Mesenchymal stem cell (in vitro differentiated cells and primary cell): ENCODE measurements around the gene VPS4A.

ENCODE experiments used
- DNase-seq: peaks from one replicate; pipeline ENCODE4 v3.0.0-alpha.2; 2013
- H2AFZ ChIP-seq: one replicate; pipeline ENCODE4 v1.6.1; 2013; ENCODE audit warnings: low read depth, mild to moderate bottlenecking, control low read depth, inconsistent platforms, low read length, moderate library complexity
- H2AK5ac ChIP-seq: 2 replicates; pipeline ENCODE4 v1.6.1; 2013; ENCODE audit warnings: low read length, moderate library complexity, mild to moderate bottlenecking, inconsistent platforms; ENCODE audit not compliant: severe bottlenecking
- H2BK120ac ChIP-seq: one replicate; pipeline ENCODE4 v1.6.1; 2013; ENCODE audit warnings: low read depth, mild to moderate bottlenecking, inconsistent platforms, low read length, moderate library complexity
- H2BK12ac ChIP-seq, 2 experiments: one replicate each; pipeline ENCODE4 v1.6.1; 2013; ENCODE audit warnings: inconsistent platforms in 2 of 2, low read length in 2 of 2, mild to moderate bottlenecking in 2 of 2, moderate library complexity in 2 of 2, control low read depth in 1 of 2
- H2BK15ac ChIP-seq: one replicate; pipeline ENCODE4 v1.6.1; 2013; ENCODE audit warnings: mild to moderate bottlenecking, low read depth, inconsistent platforms; ENCODE audit not compliant: poor library complexity, severe bottlenecking
- H2BK5ac ChIP-seq: 2 replicates; pipeline ENCODE4 v1.6.1; 2013; ENCODE audit warnings: low read depth, mild to moderate bottlenecking, low read length, control low read depth, inconsistent platforms; ENCODE audit not compliant: poor library complexity, severe bottlenecking
- H3K14ac ChIP-seq, 2 experiments: one replicate each; pipeline ENCODE4 v1.6.1; 2013; ENCODE audit warnings: inconsistent platforms in 2 of 2, low read length in 2 of 2, control low read depth in 1 of 2, mild to moderate bottlenecking in 1 of 2, moderate library complexity in 1 of 2
- H3K18ac ChIP-seq, 2 experiments: one replicate each; pipeline ENCODE4 v1.6.1; 2013; ENCODE audit warnings: inconsistent platforms in 2 of 2, low read length in 2 of 2, control low read depth in 1 of 2, low read depth in 1 of 2, mild to moderate bottlenecking in 1 of 2
- H3K23ac ChIP-seq, 2 experiments: one replicate each; pipeline ENCODE4 v1.6.1; 2013; ENCODE audit warnings: inconsistent platforms in 2 of 2, low read length in 2 of 2, mild to moderate bottlenecking in 2 of 2, moderate library complexity in 2 of 2, control low read depth in 1 of 2
- H3K27ac ChIP-seq: 2 replicates; pipeline ENCODE4 v1.5.1; 2013; ENCODE audit warnings: mild to moderate bottlenecking, moderate library complexity, low read length, control low read depth, inconsistent platforms; ENCODE audit not compliant: poor library complexity, severe bottlenecking
- H3K27me3 ChIP-seq, 2 experiments: 2 replicates each; pipeline versions ENCODE4 v1.6.1 to v1.7.0; 2013; ENCODE audit warnings: low read length in 2 of 2, mild to moderate bottlenecking in 2 of 2, moderate library complexity in 2 of 2, control low read depth in 1 of 2, inconsistent platforms in 1 of 2; ENCODE audit not compliant: control insufficient read depth in 1 of 2, insufficient read depth in 1 of 2
- H3K36me3 ChIP-seq, 2 experiments: 2 replicates each; pipeline versions ENCODE4 v1.6.1 to v1.7.0; 2013; ENCODE audit warnings: low read length in 2 of 2, control low read depth in 1 of 2, inconsistent platforms in 1 of 2, low read depth in 1 of 2, mild to moderate bottlenecking in 1 of 2; ENCODE audit not compliant: insufficient read depth in 2 of 2, control insufficient read depth in 1 of 2
- H3K4ac ChIP-seq, 2 experiments: one replicate each; pipeline ENCODE4 v1.6.1; 2013; ENCODE audit warnings: inconsistent platforms in 2 of 2, low read length in 2 of 2, mild to moderate bottlenecking in 2 of 2, moderate library complexity in 2 of 2, control low read depth in 1 of 2, low read depth in 1 of 2
- H3K4me1 ChIP-seq: 2 replicates; pipeline ENCODE4 v1.6.1; 2013; ENCODE audit warnings: low read depth, low read length, control low read depth; ENCODE audit not compliant: control insufficient read depth, insufficient read depth
- H3K4me2 ChIP-seq: 2 replicates; pipeline ENCODE4 v1.6.1; 2013; ENCODE audit warnings: low read length, mild to moderate bottlenecking, inconsistent platforms; ENCODE audit not compliant: poor library complexity, severe bottlenecking
- H3K4me3 ChIP-seq, 2 experiments: 2 replicates each; pipeline versions ENCODE4 v1.5.1 to v1.7.0; 2013; ENCODE audit warnings: low read length in 2 of 2, mild to moderate bottlenecking in 2 of 2, control low read depth in 1 of 2, low read depth in 1 of 2; ENCODE audit not compliant: insufficient read depth in 1 of 2
- H3K79me1 ChIP-seq: replicated peaks from 2 replicates; pipeline ENCODE4 v1.6.1; 2013; ENCODE audit warnings: mild to moderate bottlenecking, control low read depth, low read length, inconsistent platforms; ENCODE audit not compliant: poor library complexity, severe bottlenecking
- H3K9ac ChIP-seq: 2 replicates; pipeline ENCODE4 v1.7.0; 2013; ENCODE audit warnings: mild to moderate bottlenecking, low read length, moderate library complexity
- H3K9me3 ChIP-seq: 2 replicates; pipeline ENCODE4 v1.7.0; 2013; ENCODE audit warnings: mild to moderate bottlenecking, low read length; ENCODE audit not compliant: control insufficient read depth
- H4K8ac ChIP-seq: one replicate; pipeline ENCODE4 v1.6.1; 2013; ENCODE audit warnings: inconsistent platforms, mild to moderate bottlenecking, low read length, moderate library complexity
- H4K91ac ChIP-seq: one replicate; pipeline ENCODE4 v1.6.1; 2013; ENCODE audit warnings: mild to moderate bottlenecking, low read length, inconsistent platforms
- whole genome bisulfite sequencing: methylation state at CpG from one replicate; pipeline ENCODE4 v1.1.7; 2013; ENCODE audit warnings: mixed read lengths; 5-methylcytosine and 5-hydroxymethylcytosine counted together

VPS4A gene

DNA sequence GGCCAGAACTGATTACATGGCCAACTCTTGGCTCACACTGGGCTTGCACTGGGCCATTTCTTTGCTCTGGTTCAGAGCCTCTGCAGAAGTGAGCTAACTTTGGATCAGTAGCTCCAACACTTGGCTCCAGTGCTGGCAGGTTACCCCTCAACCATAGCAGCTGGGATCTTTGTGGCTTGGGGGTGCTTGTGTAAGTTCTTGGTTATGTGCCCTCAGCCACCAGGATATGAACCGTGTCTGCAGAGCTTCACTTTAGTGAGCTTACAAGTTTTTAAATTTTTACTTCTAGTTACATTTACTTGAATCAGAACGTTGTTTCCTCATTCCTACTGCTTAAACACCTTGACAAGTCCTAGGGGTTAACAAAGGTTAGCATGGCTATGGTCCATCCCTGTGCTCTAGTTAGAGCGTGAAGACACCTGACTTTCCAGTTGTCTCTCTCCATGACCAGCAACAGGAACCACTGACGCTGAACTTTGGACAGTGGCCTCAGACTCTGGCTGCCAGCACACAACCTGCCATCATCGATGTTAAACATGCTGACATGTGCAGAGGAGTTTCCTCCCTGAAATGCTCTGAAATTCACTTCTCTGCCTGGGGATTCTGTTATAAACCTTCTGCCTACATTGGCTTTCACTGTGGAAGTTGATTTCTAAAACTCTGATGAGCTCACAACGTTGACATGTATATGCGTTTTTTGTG, 15.2 kb downstream of the VPS4A start:
- Histone ChIP-seq H2AFZ (no peak overlapping the region), H2AK5ac (no peak overlapping the region), H3K4ac (no peak overlapping the region), H3K79me1 (peaks cover 20% of the 10 kb centered on the region), H3K27me3 (no peaks in the 10 kb centered on the region), H3K36me3 (peaks cover 53 to 72% of the 10 kb centered on the region in 2 experiments), H3K27ac (peak overlapping the region; percentile 31), H4K91ac (no peak overlapping the region), H3K14ac (no peak overlapping the region), H2BK12ac (no peak overlapping the region), H3K9me3 (no peaks in the 10 kb centered on the region), H4K8ac (no peak overlapping the region), H2BK5ac (no peak overlapping the region), H3K4me3 (no peak overlapping the region), H2BK120ac (no peak overlapping the region), H3K4me2 (no peak overlapping the region), H3K4me1 (peaks cover 35% of the 10 kb centered on the region), H3K9ac (peak overlapping the region; percentile 17), H3K18ac (no peak overlapping the region), H3K23ac (peak overlapping the region in 1 of 2 experiments; percentile 73), H2BK15ac (no peak overlapping the region)
- DNase-seq = no peak
- 83% methylated on average over 7 of the region's 7 CpGs for WGBS

DNA sequence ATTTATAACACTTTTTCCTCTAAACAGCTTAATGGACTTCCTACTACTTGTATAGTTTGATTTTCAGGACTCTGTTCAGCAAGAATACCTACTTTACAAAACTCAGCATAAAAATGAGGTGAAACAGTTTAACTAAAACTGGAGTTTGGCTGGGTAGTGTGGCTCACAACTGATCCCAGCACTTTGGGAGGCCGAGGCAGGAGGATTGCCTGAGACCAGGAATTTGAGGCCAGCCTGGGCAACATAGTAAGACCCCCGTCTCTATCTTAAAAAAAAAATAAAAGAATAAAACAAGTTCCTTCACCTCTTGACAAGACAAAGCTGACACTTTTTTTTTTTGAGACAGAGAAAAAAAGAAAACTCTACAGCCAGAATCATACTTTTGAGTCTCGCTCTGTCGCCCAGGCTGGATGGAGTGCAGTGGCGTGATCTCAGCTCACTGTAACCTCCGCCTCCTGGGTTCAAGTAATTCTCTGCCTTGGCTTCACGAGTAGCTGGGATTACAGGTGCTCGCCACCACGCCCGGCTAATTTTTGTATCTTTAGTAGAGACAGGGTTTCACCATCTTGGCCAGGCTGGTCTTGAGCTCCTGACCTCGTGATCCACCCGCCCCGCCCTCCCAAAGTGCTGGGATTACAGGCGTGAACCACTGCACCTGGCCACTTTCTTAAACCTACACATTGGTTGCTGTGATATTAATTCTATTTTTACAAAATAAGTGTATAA, 16.6 kb downstream of the VPS4A start:
- H4K91ac ChIP-seq = no peak overlapping the region
- H3K4me2 ChIP-seq = no peak overlapping the region
- DNase-seq = no peak
- peak overlapping the region; percentile 36 for H3K9ac ChIP-seq
- no peak overlapping the region for H3K14ac ChIP-seq
- H2AFZ ChIP-seq = no peak overlapping the region
- no peak overlapping the region for H3K27ac ChIP-seq
- H2BK12ac ChIP-seq = no peak overlapping the region
- H3K4me3 ChIP-seq = peak overlapping the region in 1 of 2 experiments; percentile 90
- H4K8ac ChIP-seq = no peak overlapping the region
- H2BK120ac ChIP-seq = no peak overlapping the region
- H3K23ac ChIP-seq = no peak overlapping the region
- no peak overlapping the region for H2BK5ac ChIP-seq
- H3K4me1 ChIP-seq = peaks cover 35% of the 10 kb centered on the region
- H3K18ac ChIP-seq = no peak overlapping the region
- H3K36me3 ChIP-seq = peaks cover 50 to 70% of the 10 kb centered on the region in 2 experiments
- WGBS = 98% methylated on average over 13 of the region's 14 CpGs
- no peaks in the 10 kb centered on the region for H3K27me3 ChIP-seq
- H2AK5ac ChIP-seq = no peak overlapping the region
- no peak overlapping the region for H3K4ac ChIP-seq
- no peaks in the 10 kb centered on the region for H3K9me3 ChIP-seq
- peaks cover 15% of the 10 kb centered on the region for H3K79me1 ChIP-seq
- no peak overlapping the region for H2BK15ac ChIP-seq

- no peak overlapping the region for H3K4ac ChIP-seq
- WGBS = 78% methylated on average over 10 of the region's 10 CpGs
- no peak overlapping the region for H4K91ac ChIP-seq
- no peak overlapping the region for H3K23ac ChIP-seq
- H3K14ac ChIP-seq = no peak overlapping the region
- H3K4me2 ChIP-seq = peak overlapping the region; percentile 87
- H2AK5ac ChIP-seq = no peak overlapping the region
- H2BK120ac ChIP-seq = no peak overlapping the region
- H2BK5ac ChIP-seq = no peak overlapping the region
- H3K27me3 ChIP-seq = no peaks in the 10 kb centered on the region
- peak overlapping the region; percentile 2 for H3K27ac ChIP-seq
- no peak overlapping the region for H2BK12ac ChIP-seq
- H3K79me1 ChIP-seq = peaks cover 14% of the 10 kb centered on the region
- no peak for DNase-seq
- no peak overlapping the region for H3K18ac ChIP-seq
- no peaks in the 10 kb centered on the region for H3K9me3 ChIP-seq
- peaks cover 32% of the 10 kb centered on the region for H3K4me1 ChIP-seq
- no peak overlapping the region for H2BK15ac ChIP-seq
- H3K4me3 ChIP-seq = peak overlapping the region in 1 of 2 experiments; percentile 90
- H2AFZ ChIP-seq = no peak overlapping the region
- peaks cover 43 to 72% of the 10 kb centered on the region in 2 experiments for H3K36me3 ChIP-seq
- H4K8ac ChIP-seq = no peak overlapping the region
- peak overlapping the region; percentile 93 for H3K9ac ChIP-seq
These were observed 17.7 kb downstream of the VPS4A start for GRCh38 chr16:69328854-69329316.
